Measurements from ENCODE around the gene FMNL2.
A peak's percentile ranks its signal among the peaks of the same experiment; 100 is the strongest.

FMNL2 gene

DNA sequence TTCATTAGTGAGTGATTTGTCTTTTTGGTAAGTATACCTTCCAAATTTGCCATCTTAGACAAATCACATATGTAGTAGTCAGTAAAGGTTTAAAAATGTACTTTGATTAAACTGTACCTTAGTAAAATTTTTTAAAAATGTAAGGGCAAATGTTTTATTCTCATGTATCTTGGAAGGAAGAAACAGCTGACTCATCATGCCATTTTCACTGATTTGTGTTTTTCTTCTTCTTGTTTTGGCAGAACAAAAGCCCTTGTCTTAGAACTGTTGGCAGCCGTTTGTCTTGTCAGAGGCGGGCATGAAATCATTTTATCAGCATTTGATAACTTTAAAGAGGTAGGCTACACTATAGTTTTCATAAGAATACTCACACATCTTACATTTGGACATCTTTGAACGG, 245.7 kb downstream of the FMNL2 start:
- DNase-seq (ENCODE audit: low spot score): no peak

DNA sequence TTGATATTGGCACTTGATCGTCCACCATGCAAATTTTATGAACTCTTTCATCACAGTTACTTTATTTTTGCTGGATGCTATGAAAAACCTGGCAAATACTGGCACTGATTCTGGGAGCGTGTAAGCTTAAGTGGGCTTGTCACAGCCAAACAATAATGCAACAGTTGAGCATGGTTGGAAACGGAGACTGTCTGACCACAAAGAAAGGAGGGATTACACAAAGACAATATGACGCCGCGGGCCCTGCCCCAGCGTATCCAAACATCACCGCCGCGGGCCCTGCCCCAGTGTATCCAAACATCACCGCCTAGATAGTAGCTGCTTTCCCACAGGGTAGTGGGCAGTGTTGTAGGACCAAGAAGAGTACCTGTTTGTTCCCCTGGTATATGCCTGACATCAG, 246.4 kb downstream of the FMNL2 start:
- no peak for DNase-seq (ENCODE audit: low spot score)

DNA sequence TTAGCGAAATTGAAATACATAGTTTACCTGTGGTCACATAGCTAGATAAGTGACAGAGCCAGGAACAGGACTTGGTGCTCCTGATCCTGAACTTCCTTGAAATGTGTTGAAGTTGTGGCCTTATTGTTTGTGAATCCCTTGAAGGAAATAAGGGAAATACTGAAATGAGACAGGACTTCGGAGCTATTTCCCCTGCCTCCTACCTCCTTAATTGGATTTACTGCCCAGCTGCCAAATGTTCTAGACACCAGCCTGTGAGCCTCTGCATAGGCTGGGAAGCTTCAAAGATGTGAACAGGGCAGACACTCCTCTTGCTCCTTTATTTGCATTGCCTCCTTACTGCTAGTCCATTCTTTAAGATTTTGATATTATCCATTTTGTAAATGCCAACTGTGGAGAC, 247.1 kb downstream of the FMNL2 start:
- DNase-seq (ENCODE audit: low spot score): no peak

- DNase-seq (ENCODE audit: low spot score): no peak
Observed at GRCh38 chr2:152583512-152584229, 248.7 kb downstream of the FMNL2 start.

- DNase-seq (ENCODE audit: low spot score): no peak
Observed at GRCh38 chr2:152584301-152584700, 249.3 kb downstream of the FMNL2 start.

DNA sequence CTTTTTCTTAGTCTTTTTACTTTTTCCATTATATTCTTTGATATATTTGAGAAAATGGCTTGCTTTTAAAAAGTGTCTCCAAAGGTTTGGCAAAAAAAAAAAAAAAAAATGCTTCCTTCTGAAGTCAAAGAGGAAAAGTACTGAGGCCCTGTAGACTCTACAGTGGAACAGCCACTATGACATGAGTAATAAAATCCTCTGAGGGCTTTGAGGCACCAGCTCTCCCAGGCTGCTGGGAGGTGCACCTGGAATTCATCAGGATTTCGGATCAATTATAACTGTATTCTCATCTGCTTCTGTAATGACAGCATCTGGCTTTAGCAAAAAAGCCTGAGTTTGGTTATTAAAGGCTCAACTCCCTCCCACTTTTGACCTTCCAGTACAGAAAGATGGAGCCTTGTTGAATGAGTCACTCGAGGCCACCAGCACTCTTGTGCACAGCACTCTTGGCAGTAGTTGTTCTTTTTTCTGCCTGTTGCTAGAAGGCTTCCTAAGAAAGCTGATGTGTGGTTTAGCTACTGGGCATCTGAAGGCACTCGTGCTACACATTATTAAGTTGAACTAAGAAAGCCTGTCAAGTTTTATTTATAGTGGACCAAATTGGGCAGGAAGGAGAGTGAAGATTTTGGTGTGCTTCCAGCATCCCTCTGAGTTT, 251.0 kb downstream of the FMNL2 start:
- no peak for DNase-seq (ENCODE audit: low spot score)

DNA sequence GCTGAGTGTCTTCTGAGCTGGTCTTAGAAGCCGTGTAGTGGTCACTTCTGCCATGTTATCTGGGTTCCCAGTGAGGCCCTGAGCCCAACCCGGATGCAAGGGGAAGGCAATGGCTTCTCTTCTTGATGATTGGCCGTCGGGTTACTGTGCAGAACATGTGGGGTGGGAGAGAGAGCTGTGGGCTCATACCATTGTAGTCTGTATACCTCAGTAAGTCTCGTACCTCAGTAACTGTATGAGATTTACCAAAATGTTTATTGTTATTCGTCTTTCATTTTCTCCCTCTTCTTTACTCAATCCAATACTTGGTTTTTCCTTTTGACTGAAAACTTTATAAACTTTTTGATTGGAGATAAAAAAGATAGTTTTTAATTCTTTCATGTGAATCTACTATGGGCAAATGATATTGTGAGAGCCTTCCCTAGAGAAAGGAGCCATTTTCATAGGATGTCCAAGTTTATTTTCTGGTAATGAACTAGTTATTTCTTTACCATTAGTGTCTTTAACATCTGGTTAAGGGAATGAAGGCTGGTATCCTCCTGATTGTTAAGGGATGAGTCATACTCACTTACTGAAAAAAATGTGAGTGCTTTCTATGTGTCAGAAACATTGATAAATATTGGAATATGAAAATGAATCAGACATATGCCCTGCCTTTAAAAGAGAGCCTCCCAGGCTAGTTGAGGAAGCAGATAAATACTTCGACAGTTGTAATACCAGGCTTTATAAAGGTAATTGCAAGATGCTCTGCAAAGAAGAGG, 252.4 kb downstream of the FMNL2 start:
- no peak for DNase-seq (ENCODE audit: low spot score)

DNA sequence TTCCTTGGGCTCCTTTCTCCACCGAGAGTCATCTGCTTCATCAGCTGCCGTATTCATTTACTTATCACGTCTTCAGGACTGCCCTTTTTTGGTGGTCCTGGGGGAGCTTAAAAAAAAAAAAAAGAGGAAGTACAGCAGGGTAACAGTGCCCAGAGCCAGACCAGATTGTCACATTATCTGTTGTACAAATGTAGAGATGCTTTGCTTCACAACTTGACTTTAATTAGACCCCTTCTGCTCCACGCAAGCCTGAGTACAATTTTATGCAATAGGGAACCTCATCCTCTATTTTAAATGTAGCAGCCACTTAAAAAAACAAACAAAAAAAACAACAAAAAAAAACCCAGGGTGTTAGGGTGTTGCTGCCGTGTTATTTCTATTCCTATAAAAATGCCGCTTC, 254.0 kb downstream of the FMNL2 start:
- no peak for DNase-seq (ENCODE audit: low spot score)

- no peak for DNase-seq (ENCODE audit: low spot score)
Observed at GRCh38 chr2:152594022-152594766, 259.2 kb downstream of the FMNL2 start.

DNA sequence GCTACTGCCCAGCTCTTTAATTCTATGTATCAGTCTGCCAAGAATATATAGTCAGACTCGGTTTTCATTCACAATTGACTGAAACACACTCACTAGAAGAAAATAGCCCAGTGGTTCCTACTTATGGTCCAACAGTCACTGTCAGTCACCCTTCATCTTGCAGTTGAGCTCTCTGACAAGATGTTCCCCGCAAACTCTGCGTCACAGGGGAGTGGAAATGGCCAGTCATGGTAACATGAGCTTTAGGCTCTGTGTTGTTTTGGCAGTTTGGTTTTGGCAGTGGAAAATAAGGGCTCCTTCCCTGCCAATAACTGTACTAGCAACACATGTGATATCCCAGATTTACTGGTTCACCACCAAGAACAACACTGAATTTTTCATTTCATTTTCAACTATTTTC, 259.8 kb downstream of the FMNL2 start:
- DNase-seq (ENCODE audit: low spot score): no peak

DNA sequence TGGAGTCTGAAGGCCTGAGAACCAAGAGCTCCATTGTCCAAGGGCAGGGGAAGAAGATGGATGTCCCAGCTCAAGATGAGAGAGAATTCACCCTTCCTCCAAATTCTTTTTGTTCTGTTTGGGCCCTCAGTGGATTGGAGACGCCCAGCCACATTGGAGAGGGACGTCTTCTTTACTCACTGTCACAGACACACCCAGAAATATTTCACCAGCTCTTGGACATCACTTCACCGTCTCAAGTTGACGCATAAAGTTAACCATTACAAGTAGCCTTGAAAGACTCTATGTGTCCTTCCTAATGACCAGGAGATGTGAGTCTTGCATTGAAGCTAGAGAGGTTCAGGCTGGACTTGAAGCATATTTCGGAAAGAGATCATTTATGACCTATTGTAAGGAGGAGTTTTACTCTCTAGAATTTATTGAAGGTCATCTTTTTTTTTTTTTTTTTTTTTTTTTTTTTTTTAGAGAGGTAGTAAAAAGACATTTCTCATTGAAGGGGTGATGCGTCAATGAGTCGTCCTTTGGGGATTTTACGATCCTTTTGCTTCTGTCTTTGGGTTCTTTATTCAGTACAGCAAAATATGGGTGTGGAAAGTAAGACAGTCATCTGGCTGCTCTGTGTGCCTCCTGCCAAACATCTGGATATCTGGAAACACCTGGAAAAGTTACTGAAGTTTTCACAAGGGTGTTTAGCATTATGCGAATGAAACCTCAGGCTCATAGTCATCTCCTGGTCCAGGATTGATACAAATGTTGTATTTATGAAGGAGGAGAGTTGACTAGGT, 264.2 kb downstream of the FMNL2 start:
- peak; percentile 35 for DNase-seq (ENCODE audit: low spot score)

- no peak for DNase-seq (ENCODE audit: low spot score)
Observed at GRCh38 chr2:152600051-152600657, 265.2 kb downstream of the FMNL2 start.

- no peak for DNase-seq (ENCODE audit: low spot score)
Observed at GRCh38 chr2:152600697-152601096, 265.7 kb downstream of the FMNL2 start.

DNA sequence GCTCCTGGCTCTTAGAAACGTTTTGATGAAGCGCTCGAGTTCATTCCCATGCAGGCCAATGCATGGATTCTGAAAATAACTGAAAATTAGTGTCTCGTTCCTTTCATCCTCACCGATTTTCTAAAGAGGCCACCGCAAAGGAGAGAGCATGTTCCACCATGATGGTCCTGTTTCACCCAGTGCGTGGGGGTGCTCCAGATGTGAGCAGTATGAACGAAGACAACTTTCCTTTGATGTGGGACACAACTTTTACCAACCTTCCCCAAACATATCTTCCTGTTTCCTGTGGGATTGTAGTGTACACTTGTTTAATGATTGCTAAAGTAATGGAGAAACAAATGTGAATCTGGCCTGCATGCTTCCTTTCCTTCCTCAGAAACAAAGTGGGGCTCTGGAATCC, 267.8 kb downstream of the FMNL2 start:
- no peak for DNase-seq (ENCODE audit: low spot score)

- no peak for DNase-seq (ENCODE audit: low spot score)
Observed at GRCh38 chr2:152603166-152603565, 268.2 kb downstream of the FMNL2 start.

- DNase-seq (ENCODE audit: low spot score): no peak
Observed at GRCh38 chr2:152606081-152606480, 271.1 kb downstream of the FMNL2 start.

DNA sequence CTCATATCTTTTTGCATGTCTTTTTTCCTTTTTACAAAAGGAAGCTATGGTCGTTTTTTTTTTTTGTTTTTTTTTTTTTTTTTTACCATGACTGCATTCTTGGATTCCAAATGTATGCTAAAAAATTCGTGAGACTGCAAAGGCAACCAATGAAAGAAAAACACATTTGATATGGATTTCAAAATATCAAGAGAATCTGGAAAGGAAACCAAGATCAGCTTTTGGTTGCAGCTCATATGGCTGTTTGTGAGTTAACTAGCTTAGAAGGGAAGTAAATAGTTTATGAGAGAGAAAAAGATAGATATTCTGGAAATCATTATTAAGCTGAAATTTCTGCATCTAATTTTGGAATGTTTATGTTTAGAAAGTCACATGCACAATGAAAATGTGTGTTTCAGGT, 272.0 kb downstream of the FMNL2 start:
- no peak for DNase-seq (ENCODE audit: low spot score)

GRCh38 chr2:152607793-152608300, 272.9 kb downstream of the FMNL2 start:
- DNase-seq (ENCODE audit: low spot score): no peak

DNA sequence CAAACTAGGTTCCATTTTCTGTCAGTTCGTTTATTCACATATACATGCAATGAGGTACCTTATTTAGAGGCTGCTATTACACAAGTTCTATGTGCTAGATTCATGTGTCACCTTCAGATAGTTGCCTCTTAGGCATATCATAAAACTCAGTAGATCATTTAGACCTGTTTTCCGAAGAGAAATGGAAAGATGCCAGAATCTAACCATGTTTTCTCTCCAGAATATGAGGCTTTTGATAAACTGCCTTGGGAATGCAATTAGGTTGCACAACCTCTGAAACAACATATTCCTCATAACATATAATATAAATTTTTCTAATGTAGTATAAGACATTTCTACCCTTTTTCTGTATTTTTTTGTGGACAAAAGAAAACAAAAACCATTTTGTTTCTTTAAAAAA, 274.2 kb downstream of the FMNL2 start:
- no peak for DNase-seq (ENCODE audit: low spot score)

GRCh38 chr2:152609699-152610098, 274.7 kb downstream of the FMNL2 start:
- DNase-seq (ENCODE audit: low spot score): no peak

Data from RKO (cell line).